Stimulated activated CD8-positive, alpha-beta memory T cell treated with anti-CD3 and anti-CD28 coated beads, Interleukin-2, amount 100 ng/mL, for 1 hour (primary cell): Measurements from ENCODE around the gene ABHD17C.
"Not testable (repeated sequence)": the region's sequence is repeated elsewhere in the genome, so short reads cannot be mapped to it uniquely, and the experiment has no call there.

Experiments used
- DNase-seq, 2 donors: peaks; one replicate each; pipeline ENCODE4 v3.0.0-alpha.2; 2020; ENCODE audit warnings: low read depth in 2 of 2

ABHD17C gene

DNA sequence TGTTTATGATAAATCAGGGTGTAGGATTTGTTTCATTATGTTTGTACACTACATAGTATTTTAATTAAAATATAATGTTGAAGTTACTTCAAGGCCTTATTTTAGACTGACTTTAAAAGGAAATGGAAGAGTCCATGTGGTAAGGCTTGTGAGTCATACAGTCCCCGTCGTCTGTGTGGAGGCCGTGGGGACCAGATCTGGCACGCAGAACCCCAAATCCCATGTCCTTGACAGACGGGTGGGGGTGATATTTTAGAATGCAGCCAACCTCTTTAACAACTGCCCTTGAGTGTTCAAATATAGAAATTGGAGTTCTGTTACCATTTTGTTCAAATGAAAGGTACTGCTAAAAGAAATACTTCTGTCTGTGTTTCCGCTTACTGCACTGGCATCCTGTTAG is 35.8 kb downstream of the ABHD17C start:
- no peak for DNase-seq

- no peak for DNase-seq
These were observed 37.1 kb downstream of the ABHD17C start for GRCh38 chr15:80732167-80732566.

DNA sequence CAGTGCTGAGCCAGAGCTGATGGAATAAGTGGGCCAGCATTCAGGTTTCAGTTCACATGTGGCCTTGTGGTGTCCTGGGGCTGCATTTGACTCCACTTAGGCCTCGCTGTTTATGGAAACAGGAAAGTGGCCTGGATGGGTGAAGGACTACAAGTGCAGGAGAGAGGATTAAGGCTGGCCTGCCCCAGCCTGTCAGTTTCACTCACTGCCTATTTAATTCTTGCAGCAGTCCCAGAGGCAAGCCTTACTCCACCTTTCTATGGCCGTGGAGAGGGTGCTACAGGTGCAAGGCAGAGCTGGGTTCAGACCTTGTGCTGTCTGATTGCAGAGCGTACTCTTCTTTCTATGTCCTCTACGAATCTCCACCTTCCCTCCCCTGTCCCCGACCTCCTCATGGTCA is 37.7 kb downstream of the ABHD17C start:
- no peak for DNase-seq

GRCh38 chr15:80733460-80733859 is 38.4 kb downstream of the ABHD17C start:
- DNase-seq: no peak

- no peak for DNase-seq
These were observed 40.2 kb downstream of the ABHD17C start for GRCh38 chr15:80735344-80735743.

DNA sequence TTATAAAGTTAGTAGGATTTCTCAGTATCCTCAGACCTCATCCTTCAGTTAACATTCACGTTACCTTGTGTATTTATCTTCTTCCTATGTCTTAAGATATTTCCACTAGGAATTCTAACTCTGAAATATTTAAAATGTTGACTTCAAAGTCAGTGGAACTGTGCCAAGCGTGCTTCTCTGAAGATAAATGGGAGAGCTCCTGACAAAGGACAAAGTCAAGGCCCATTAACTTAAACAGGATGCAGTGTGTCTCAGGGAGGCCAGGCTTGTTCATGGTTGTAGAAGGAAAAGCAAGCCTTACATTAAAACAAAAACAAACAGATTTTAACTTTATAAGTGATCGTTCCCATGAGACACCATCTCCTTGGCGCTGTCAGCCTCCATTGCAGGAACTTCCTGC is 41.5 kb downstream of the ABHD17C start:
- no peak for DNase-seq

GRCh38 chr15:80739919-80740318 is 44.8 kb downstream of the ABHD17C start:
- no peak for DNase-seq

GRCh38 chr15:80742081-80742480 is 47.0 kb downstream of the ABHD17C start:
- DNase-seq: no peak

GRCh38 chr15:80743189-80743833 is 48.2 kb downstream of the ABHD17C start:
- no peak for DNase-seq

- DNase-seq: no peak
These were observed 49.3 kb downstream of the ABHD17C start for GRCh38 chr15:80744415-80744814.

DNA sequence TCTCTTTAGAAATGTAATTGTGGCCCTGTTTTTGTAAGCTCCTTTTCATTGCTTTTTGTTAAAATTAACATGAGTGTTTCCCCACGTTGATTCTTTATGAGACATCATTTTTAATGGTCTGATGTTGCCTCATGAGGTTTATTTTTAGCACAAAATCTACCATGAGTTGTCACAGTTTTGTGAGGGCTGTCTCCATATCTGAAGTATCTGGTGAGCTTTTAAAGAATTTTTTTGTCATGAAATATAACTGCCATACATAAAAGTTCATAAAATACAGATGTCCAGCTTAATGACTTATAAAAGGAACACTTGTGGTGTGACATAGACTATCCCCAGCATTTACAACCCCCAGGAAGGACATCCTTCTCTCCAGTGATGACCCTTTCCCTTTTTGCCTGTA is 49.7 kb downstream of the ABHD17C start:
- DNase-seq: no peak

DNA sequence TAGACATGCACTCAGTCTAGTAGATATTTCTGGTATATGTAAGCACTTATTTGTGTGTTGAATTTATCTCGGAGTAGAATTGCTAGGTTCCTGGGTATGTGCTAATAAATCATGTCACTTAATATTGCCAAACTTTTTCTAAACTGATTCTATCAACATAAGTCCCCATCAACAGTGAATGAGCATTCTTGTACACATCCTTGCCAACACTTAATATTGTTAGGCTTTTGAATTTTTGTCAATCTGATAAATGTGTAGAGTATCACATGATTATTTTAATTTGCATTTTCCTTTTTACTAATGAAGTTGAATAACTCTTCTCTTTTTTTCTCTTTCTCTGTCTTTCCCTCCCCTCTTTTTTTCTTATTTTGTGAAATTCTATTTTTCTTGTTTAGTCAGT is 50.8 kb downstream of the ABHD17C start:
- no peak for DNase-seq

DNA sequence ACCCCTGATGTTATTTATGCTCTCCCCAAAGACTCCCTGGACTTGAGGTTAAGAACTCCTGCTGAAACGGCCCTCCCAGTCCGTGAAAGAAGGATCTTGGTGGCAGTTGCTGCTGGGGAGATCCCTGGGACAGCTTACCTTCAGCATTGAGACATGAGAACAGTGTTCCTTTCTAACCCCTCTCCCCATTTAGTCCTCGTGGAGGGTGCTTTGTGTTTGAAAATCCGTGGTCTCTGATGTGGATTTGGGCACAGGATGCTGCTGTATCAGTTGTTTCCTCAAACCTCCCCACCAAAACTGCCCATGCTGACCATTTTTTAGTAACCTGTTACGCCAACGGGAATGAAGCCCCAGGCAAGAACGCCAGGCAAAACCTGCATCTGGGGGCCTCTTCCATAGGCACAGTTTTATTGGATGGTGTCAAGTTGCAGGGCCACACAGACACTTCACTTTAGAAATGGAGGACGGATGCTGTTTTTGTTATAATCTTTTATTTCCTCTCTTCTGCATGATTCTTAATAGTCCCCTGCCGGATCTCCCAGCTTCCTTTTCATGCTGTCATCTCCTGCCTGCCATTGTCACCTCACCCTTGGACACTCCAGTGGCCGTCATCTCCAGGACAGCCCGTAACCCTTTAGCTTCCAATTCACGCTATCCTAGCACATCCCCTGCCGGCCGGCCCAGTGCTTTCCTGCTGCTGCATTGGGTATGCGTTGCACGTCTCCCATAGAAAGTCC is 52.4 kb downstream of the ABHD17C start:
- DNase-seq: no peak

- DNase-seq: no peak
These were observed 54.5 kb downstream of the ABHD17C start for GRCh38 chr15:80749589-80749988.

- DNase-seq: no peak
These were observed 55.5 kb downstream of the ABHD17C start for GRCh38 chr15:80750575-80750974.

DNA sequence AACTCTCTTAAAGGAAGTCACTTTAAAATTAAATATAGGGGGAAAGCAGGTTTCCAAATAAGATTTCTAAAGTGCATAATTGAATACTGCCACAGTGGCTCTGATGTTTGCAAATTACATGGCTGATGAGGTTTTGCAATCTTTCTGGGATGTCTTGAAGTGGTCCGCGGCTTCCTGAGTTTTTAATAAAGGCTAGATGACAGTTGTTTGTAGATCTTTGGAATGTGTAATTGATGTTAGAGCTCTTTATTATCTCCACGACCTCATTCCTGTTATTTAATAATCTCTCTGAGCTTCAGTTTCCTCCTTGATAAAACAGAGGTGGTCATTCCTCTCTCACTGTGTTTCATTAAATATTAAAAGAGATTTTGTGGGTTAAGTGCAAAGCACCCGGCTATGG is 57.1 kb downstream of the ABHD17C start:
- no peak for DNase-seq

- DNase-seq: no peak
These were observed 58.1 kb downstream of the ABHD17C start for GRCh38 chr15:80753161-80753560.

DNA sequence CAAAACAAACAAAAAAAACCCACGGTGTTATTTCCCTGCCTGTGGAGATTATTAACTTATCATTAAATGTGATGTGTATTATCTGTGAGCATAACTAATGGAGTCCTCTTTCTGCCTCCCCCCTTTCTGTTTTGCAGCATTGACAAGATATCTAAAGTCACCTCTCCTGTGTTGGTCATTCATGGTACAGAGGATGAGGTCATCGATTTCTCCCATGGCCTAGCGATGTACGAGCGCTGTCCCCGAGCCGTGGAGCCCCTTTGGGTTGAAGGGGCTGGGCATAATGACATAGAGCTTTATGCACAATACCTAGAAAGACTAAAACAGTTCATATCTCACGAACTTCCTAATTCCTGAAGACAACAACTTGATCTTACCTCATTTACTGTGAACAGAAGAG is 58.9 kb downstream of the ABHD17C start:
- DNase-seq: no peak

GRCh38 chr15:80755885-80756284 is 60.8 kb downstream of the ABHD17C start:
- no peak for DNase-seq

GRCh38 chr15:80758130-80758745 is 63.1 kb downstream of the ABHD17C start:
- no peak for DNase-seq

GRCh38 chr15:80760960-80761359 is 65.8 kb downstream of the ABHD17C start:
- DNase-seq: no peak

DNA sequence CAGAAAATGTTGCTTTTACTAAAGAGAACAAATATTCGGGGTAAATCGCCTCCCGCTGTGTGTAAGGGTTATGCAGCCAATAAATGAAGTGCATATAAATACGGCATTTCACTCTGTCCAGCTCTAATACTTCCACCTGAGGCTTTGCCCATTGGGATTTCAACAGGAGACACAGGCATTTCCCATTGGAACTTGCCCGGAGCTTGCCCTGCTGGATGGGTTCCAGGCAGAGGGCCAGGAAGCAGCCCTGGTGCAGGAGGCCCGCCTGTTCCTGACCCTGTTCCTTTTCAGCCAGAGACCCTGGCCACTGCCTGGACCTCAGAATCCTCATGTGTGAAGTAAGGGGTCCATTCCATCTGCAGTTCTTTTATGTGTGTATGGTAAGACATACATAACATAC is 66.6 kb downstream of the ABHD17C start:
- no peak for DNase-seq

DNA sequence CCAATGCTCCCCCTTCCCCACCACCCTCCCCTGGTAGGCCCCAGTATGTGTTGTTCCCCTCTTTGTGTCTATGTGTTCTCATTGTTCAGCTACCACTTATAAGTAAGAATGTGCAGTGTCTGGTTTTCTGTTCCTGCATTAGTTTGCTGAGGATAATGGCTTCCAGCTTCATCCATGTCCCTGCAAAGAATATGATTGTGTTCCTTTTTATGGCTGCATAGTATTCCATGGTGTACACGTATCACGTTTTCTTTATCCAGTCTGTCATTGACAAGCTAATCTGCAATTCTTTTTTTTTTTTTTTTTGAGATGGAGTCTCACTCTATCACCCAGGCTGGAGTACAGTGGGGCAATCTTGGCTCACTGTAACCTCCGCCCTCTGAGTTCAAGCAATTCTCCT is 68.1 kb downstream of the ABHD17C start:
- not testable (repeated sequence) for DNase-seq
